Head of caudate nucleus (tissue), 42 donors: ENCODE measurements around the gene TUBG2.
"Not testable (repeated sequence)": the region's sequence is repeated elsewhere in the genome, so short reads cannot be mapped to it uniquely, and the experiment has no call there.

Source experiments
- DNase-seq, 42 donors: peaks; one replicate each; pipeline versions ENCODE4 v3.0.0 to v3.0.0-alpha.2; 2020 to 2021; ENCODE audit warnings: mixed read lengths in 7 of 42
- intact Hi-C: fragments of 100-400 bp; cut with DNase I; formaldehyde crosslinking; loops from one replicate; pipeline ENCODE4 v1.15.0; 2022

Gene TUBG2

GRCh38 chr17:42659079-42659931, at the start of gene TUBG2:
TSS of gene TUBG2 (plus strand) at chr17:42659284. CDS start at chr17:42659504, 220 bp downstream.
- intact Hi-C loops = no loop called here
- peak; percentile 72 to 96 (median 91) for DNase-seq

GRCh38 chr17:42609814-42610801, 49.0 kb upstream of the TUBG2 start:
- intact Hi-C loops = loop anchor here (5.0 kb wide), 1 partner anchor 67 kb away; the partner anchor contains the start of gene PLEKHH3
- DNase-seq = peak in 3 of 42 donors; percentile 2 to 51 (median 19)

GRCh38 chr17:42612013-42612412, 47.1 kb upstream of the TUBG2 start:
- no peak for DNase-seq
- intact Hi-C loops = no loop called here

GRCh38 chr17:42613699-42614295, 45.3 kb upstream of the TUBG2 start:
- no peak for DNase-seq
- intact Hi-C loops = no loop called here

GRCh38 chr17:42617956-42618431, 41.1 kb upstream of the TUBG2 start:
- no peak for DNase-seq
- intact Hi-C loops = no loop called here

GRCh38 chr17:42618442-42619150, 40.5 kb upstream of the TUBG2 start:
- peak in 13 of 42 donors; percentile 2 to 38 (median 13) for DNase-seq
- intact Hi-C loops = no loop called here

- not testable (repeated sequence) for DNase-seq
Measured at GRCh38 chr17:42621987-42622386, 37.1 kb upstream of the TUBG2 start.

GRCh38 chr17:42623271-42623670, 35.8 kb upstream of the TUBG2 start:
- intact Hi-C loops = no loop called here
- no peak for DNase-seq

More at GRCh38 chr17:42621987-42622386, 37.1 kb upstream of the TUBG2 start:
- intact Hi-C loops = not testable (repeated sequence)

- intact Hi-C loops = no loop called here
- DNase-seq = no peak
Measured at GRCh38 chr17:42623732-42624596, 35.1 kb upstream of the TUBG2 start.

GRCh38 chr17:42627032-42627764, 31.9 kb upstream of the TUBG2 start:
- intact Hi-C loops, DNase-seq: not testable (repeated sequence)

- no peak for DNase-seq
- intact Hi-C loops = no loop called here
Measured at GRCh38 chr17:42629411-42630009, 29.6 kb upstream of the TUBG2 start.

GRCh38 chr17:42632949-42633444, 26.1 kb upstream of the TUBG2 start:
- DNase-seq = no peak
- intact Hi-C loops = no loop called here

- DNase-seq = no peak
- intact Hi-C loops = no loop called here
Measured at GRCh38 chr17:42639525-42640113, 19.5 kb upstream of the TUBG2 start.

GRCh38 chr17:42640121-42640520, 19.0 kb upstream of the TUBG2 start:
- no peak for DNase-seq
- intact Hi-C loops = no loop called here

GRCh38 chr17:42642336-42642735, 16.7 kb upstream of the TUBG2 start:
- DNase-seq = no peak
- intact Hi-C loops = no loop called here

- intact Hi-C loops = no loop called here
- no peak for DNase-seq
Measured at GRCh38 chr17:42647778-42648177, 11.3 kb upstream of the TUBG2 start.
